Stimulated activated naive CD8-positive, alpha-beta T cell treated with anti-CD3 and anti-CD28 coated beads, Interleukin-15, amount 100 ng/mL, for 72 hours (primary cell): Measurements from ENCODE around the gene CALML6.
A peak's percentile ranks its signal among the peaks of the same experiment; 100 is the strongest.

Experiments
- ATAC-seq: fragments of 150-1000 bp; cut with Tn5 transposase; 2 replicates; pipeline ENCODE4 v1.10.0; 2021; ENCODE audit warnings: mild to moderate bottlenecking, moderate library complexity
- DNase-seq, 2 donors: peaks; one replicate each; pipeline ENCODE4 v3.0.0; 2021 to 2022
- H3K27ac Mint-ChIP-seq, 2 donors: one replicate each; pipeline ENCODE4 v1.8.0; 2022; ENCODE audit warnings: mild to moderate bottlenecking in 2 of 2, mixed read lengths in 2 of 2, moderate library complexity in 2 of 2
- H3K27me3 Mint-ChIP-seq: one replicate; pipeline ENCODE4 v1.8.0; 2022; ENCODE audit warnings: mixed read lengths
- H3K4me1 Mint-ChIP-seq: one replicate; pipeline ENCODE4 v1.8.0; 2022; ENCODE audit warnings: mild to moderate bottlenecking, mixed read lengths
- H3K4me3 Mint-ChIP-seq, 2 donors: one replicate each; pipeline ENCODE4 v1.8.0; 2022; ENCODE audit warnings: mild to moderate bottlenecking in 2 of 2, mixed read lengths in 2 of 2, moderate library complexity in 1 of 2
- H3K9me3 Mint-ChIP-seq, 2 donors: one replicate each; pipeline ENCODE4 v1.8.0; 2022; ENCODE audit warnings: mixed read lengths in 2 of 2

Gene CALML6

DNA sequence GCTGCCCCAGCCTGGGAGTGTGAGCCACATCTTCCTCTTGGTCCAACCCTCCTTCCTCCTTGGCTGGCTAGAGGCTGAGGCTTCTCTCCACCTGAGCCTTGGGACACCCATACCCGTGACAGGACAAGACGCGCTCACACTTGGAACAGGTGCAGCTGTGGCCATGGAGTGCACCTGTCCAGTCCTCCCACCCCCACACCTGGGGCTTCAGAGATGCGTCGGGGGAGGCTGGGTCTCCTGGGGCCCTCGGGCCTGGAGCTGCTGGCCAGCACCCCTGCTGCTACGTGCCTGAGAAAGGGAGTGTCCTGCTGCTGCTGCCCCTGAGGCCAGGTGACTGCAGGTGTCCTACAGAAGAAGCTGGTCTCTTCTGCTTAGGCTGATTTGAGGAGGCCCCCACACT is 41.0 kb downstream of the CALML6 start:
- ATAC-seq = no peak
- H3K4me3 Mint-ChIP-seq = no peak overlapping the region

DNA sequence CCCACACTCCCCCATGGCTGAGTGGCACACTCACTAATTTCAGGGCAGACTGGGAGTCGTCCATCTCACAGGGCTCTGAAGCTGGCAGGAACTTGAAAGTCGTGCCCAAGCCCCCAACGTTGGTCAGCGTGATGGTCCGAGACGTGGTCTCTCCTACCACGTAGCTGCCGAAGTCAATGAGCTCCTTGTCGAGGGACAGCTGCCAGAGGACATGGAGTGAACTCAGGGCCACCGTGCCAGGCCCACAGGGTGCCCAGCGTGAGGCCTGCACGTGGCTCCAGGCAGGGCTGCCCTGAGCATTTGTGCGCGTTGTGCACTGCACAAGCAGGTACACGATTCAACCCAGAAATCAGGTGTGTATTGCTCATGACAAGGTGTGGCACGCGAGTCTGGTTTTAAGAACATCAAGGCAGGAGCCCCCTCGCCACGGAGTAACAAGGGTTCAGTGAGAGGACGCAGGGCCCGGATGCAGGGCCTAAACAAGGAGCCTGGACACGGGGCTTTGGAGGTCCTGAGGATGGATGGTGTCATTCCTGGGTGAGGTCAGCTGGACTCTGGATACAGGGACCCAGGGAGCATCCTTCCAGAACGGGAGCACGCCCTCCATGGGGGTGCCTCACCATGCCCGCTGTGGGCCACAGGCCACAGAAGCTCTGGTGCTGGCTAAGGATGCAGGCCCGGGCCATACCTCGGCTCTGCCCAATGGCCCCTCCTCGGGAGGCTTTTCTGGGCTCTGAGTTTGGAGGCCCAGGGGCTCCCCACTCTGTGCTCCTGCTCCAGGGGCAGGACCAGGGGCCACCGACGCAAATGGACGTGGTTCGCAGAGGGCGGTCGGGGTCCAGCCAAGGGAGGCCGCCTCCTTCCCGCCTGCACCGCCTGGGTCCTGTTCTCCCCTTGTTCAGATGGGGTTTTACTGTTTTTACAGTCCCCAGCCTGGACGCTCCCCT is 41.8 kb downstream of the CALML6 start:
- Mint-ChIP-seq H3K9me3 (peaks cover 0 to 7% of the 10 kb centered on the region in 2 donors), H3K4me3 (no peak overlapping the region), H3K27ac (no peak overlapping the region), H3K27me3 (peaks cover 39% of the 10 kb centered on the region), H3K4me1 (peaks cover 31% of the 10 kb centered on the region)
- ATAC-seq = no peak
- no peak for DNase-seq

More for the DNA sequence above, 41.0 kb downstream of the CALML6 start:
- DNase-seq = no peak
- Mint-ChIP-seq H3K27ac (peak overlapping the region in 1 of 2 donors; percentile 27), H3K9me3 (peaks cover 0 to 7% of the 10 kb centered on the region in 2 donors), H3K27me3 (peaks cover 32% of the 10 kb centered on the region), H3K4me1 (peaks cover 23% of the 10 kb centered on the region)

- no peak for ATAC-seq
- no peak for DNase-seq
- peaks cover 0 to 7% of the 10 kb centered on the region in 2 donors for H3K9me3 Mint-ChIP-seq
- H3K4me1 Mint-ChIP-seq = peaks cover 31% of the 10 kb centered on the region
- H3K4me3 Mint-ChIP-seq = no peak overlapping the region
- no peak overlapping the region for H3K27ac Mint-ChIP-seq
- peaks cover 42% of the 10 kb centered on the region for H3K27me3 Mint-ChIP-seq
These were observed 42.5 kb downstream of the CALML6 start for GRCh38 chr1:1957533-1957961.

GRCh38 chr1:1958071-1958541 is 43.0 kb downstream of the CALML6 start:
- H3K9me3 Mint-ChIP-seq = peaks cover 0 to 7% of the 10 kb centered on the region in 2 donors
- H3K27me3 Mint-ChIP-seq = peaks cover 42% of the 10 kb centered on the region
- peaks cover 31% of the 10 kb centered on the region for H3K4me1 Mint-ChIP-seq
- DNase-seq (no peak), ATAC-seq (no peak)
- no peak overlapping the region for H3K4me3 Mint-ChIP-seq
- H3K27ac Mint-ChIP-seq = no peak overlapping the region

- DNase-seq (no peak), ATAC-seq (no peak)
- H3K4me3 Mint-ChIP-seq = peak overlapping the region; percentile 21 to 67
- peaks cover 31% of the 10 kb centered on the region for H3K4me1 Mint-ChIP-seq
- peaks cover 43% of the 10 kb centered on the region for H3K27me3 Mint-ChIP-seq
- peaks cover 0 to 7% of the 10 kb centered on the region in 2 donors for H3K9me3 Mint-ChIP-seq
- H3K27ac Mint-ChIP-seq = no peak overlapping the region
These were observed 44.4 kb downstream of the CALML6 start for GRCh38 chr1:1959459-1959839.

GRCh38 chr1:1959840-1960479 is 44.9 kb downstream of the CALML6 start:
- DNase-seq = peak; percentile 82 to 83
- H3K27ac Mint-ChIP-seq = no peak overlapping the region
- peaks cover 0 to 3% of the 10 kb centered on the region in 2 donors for H3K9me3 Mint-ChIP-seq
- peaks cover 28% of the 10 kb centered on the region for H3K4me1 Mint-ChIP-seq
- peaks cover 48% of the 10 kb centered on the region for H3K27me3 Mint-ChIP-seq
- H3K4me3 Mint-ChIP-seq = peak overlapping the region; percentile 21 to 67
- peak; percentile 89 for ATAC-seq

DNA sequence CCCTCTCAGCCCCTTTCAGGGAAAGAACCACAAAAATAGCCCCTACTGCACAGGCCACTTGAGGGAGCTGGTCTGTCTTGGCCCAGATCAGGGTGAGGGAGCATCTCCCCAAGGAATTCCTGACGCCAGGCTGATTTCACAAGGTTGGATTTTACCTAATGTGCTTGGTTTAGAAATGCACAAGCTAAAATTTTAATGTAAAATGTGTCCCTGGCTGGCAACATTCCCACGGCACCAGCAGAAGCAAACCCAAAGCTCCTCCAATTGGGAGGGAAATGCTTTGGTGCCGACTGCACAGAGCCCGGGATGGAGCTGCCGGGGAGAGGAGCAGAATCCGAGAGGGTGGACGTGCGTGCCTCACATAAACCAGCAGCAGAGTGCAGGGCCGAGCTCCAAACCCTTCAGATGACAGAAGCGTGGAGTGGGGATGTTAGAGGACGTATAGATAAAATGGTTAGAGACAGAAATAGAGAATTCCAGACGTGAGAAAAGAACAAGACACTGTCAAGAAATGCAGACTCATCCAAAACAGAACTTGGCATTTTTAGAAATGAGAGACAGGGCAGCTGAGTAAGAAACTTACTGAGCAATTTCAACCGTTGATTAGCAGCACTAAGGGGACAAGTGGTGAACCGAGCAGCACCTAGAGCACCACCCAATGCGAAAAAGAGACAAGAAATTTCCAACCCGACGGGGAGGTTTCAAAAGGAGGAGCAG is 45.6 kb downstream of the CALML6 start:
- Mint-ChIP-seq H3K9me3 (no peaks in the 10 kb centered on the region), H3K4me3 (peak overlapping the region in 1 of 2 donors; percentile 67), H3K27me3 (peaks cover 49% of the 10 kb centered on the region), H3K27ac (no peak overlapping the region), H3K4me1 (peaks cover 25% of the 10 kb centered on the region)
- no peak for ATAC-seq
- no peak for DNase-seq

- DNase-seq (no peak), ATAC-seq (no peak)
- Mint-ChIP-seq H3K9me3 (no peaks in the 10 kb centered on the region), H3K27me3 (peaks cover 49% of the 10 kb centered on the region), H3K4me3 (no peak overlapping the region), H3K4me1 (peaks cover 25% of the 10 kb centered on the region), H3K27ac (no peak overlapping the region)
These were observed 47.7 kb downstream of the CALML6 start for GRCh38 chr1:1962752-1963151.

DNA sequence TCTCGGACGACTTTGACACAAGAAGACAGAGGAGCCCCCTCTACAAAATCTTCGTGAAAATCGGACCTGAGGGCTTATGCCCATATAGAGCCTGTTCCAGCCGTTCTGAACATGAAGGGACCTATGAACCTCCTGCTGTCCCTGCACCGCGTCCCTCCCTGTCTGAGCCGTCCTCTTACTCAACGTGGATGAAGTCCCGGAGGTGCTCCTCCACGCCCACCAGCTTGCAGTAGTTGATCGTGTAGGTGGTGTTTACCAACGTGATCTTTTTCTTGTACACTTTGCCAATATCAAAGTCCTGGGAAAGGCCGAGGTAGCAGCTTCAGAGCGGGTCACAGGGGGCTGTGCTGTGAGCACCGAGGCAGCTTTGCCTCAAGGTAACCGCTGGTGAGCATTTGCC is 48.5 kb downstream of the CALML6 start:
- Mint-ChIP-seq H3K4me1 (peaks cover 25% of the 10 kb centered on the region), H3K4me3 (no peak overlapping the region), H3K27me3 (peaks cover 43% of the 10 kb centered on the region), H3K27ac (no peak overlapping the region), H3K9me3 (no peaks in the 10 kb centered on the region)
- ATAC-seq (no peak), DNase-seq (no peak)

DNA sequence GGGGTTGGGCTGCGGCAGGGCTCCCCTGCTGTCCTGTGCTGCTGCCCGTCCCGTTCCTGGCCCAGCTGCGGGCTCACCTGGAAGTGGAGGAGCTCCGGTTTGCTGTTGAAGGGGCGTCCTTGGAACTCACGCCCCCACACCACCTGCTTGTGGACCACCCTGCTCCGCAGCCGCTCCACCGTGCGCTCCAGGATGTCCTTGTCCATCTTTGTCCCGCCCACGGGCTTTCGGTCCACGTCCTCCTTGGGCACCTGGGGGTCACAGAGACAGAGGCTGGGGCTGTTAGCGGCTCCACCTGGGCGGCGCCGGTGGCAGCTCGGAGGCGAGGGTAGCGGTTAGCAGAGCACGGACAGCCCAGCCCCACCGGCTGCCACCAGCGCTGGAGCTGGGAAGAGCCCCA is 49.8 kb downstream of the CALML6 start:
- H3K4me1 Mint-ChIP-seq = peaks cover 19% of the 10 kb centered on the region
- H3K9me3 Mint-ChIP-seq = no peaks in the 10 kb centered on the region
- no peak for ATAC-seq
- no peak for DNase-seq
- peaks cover 30% of the 10 kb centered on the region for H3K27me3 Mint-ChIP-seq
- H3K27ac Mint-ChIP-seq = no peak overlapping the region
- H3K4me3 Mint-ChIP-seq = no peak overlapping the region

DNA sequence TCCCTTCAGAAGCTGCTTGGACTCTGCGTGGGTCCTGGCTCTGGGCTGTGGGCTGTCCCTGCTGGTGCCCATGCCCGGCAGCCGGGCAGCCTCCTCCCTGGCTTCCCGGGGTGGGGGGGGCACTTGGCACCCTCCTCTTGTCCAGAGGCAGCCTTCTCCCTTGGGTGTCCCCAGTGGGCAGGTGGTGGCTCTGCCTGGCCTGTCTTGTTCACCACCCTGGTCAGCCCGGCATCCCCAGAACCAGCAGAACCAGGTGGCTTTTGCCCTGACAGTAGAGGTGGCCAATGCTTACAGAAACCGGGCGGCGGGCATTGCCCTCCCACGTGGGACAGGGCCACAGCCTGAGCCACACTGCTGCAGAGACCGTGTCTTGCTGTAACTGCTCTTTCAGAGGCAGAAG is 50.5 kb downstream of the CALML6 start:
- H3K9me3 Mint-ChIP-seq = no peaks in the 10 kb centered on the region
- peaks cover 12% of the 10 kb centered on the region for H3K4me1 Mint-ChIP-seq
- no peak overlapping the region for H3K4me3 Mint-ChIP-seq
- H3K27ac Mint-ChIP-seq = no peak overlapping the region
- ATAC-seq (no peak), DNase-seq (no peak)
- peaks cover 23% of the 10 kb centered on the region for H3K27me3 Mint-ChIP-seq

- ATAC-seq (no peak), DNase-seq (no peak)
- peaks cover 16% of the 10 kb centered on the region for H3K27me3 Mint-ChIP-seq
- no peak overlapping the region for H3K27ac Mint-ChIP-seq
- no peaks in the 10 kb centered on the region for H3K9me3 Mint-ChIP-seq
- H3K4me3 Mint-ChIP-seq = no peak overlapping the region
- H3K4me1 Mint-ChIP-seq = peaks cover 7% of the 10 kb centered on the region
These were observed 51.1 kb downstream of the CALML6 start for GRCh38 chr1:1966071-1966740.
